Esophagus squamous epithelium (tissue), 5 donors: Measurements from ENCODE around the gene RNU11. TPM values are rescaled to one million over a fixed set of nuclear protein-coding genes. Genes with fewer than 3 reads are reported as not detected.

Source experiments
- DNase-seq: peaks from one replicate; lab custom pipeline; 2025; lab: John Stamatoyannopoulos, UW
- H3K27ac ChIP-seq, 4 donors: fragments of 200-600 bp; sonication (generic); one replicate each; pipeline ENCODE4 v1.5.1; 2016 to 2019; ENCODE audit warnings: mild to moderate bottlenecking in 1 of 4
- H3K27me3 ChIP-seq, 4 donors: fragments of 200-600 bp; sonication (generic); 1 replicate in 3 of 4; 2 replicates in 1 of 4; pipeline versions ENCODE4 v1.5.1 to v1.6.0; 2017 to 2021; ENCODE audit warnings: antibody characterized with exemption in 1 of 4
- H3K36me3 ChIP-seq, 3 donors: fragments of 200-600 bp; sonication (generic); one replicate each; pipeline ENCODE4 v1.5.1; 2016 to 2019
- H3K4me1 ChIP-seq, 3 donors: fragments of 200-600 bp; sonication (generic); one replicate each; pipeline ENCODE4 v1.5.1; 2017 to 2019
- H3K4me3 ChIP-seq, 4 donors: fragments of 200-600 bp; sonication (generic); 1 replicate in 3 of 4; 2 replicates in 1 of 4; pipeline ENCODE4 v1.5.1; 2016 to 2019; ENCODE audit warnings: mild to moderate bottlenecking in 2 of 4, moderate library complexity in 1 of 4
- H3K9me3 ChIP-seq, 3 donors: fragments of 200-600 bp; sonication (generic); one replicate each; pipeline ENCODE4 v1.5.1; 2016 to 2019
- CTCF ChIP-seq, 6 experiments: fragments of 450-650 bp in 4 of 6; fragments of 200-600 bp in 2 of 6; sonication (generic) in 2 of 6; IDR thresholded peaks; one replicate each; pipeline ENCODE4 v1.5.1; 2016 to 2019; ENCODE audit warnings: antibody characterized with exemption in 6 of 6, mild to moderate bottlenecking in 4 of 6, moderate library complexity in 4 of 6
- POLR2A ChIP-seq, 4 donors: fragments of 450-650 bp; IDR thresholded peaks; one replicate each; pipeline ENCODE4 v1.6.1; 2017; ENCODE audit warnings: antibody characterized with exemption in 4 of 4, mild to moderate bottlenecking in 4 of 4, moderate library complexity in 3 of 4
- WGBS, 2 donors: methylation state at CpG; one replicate each; pipeline ENCODE4 v1.1.5; 2018; 5-methylcytosine and 5-hydroxymethylcytosine counted together
- intact Hi-C: fragments of 100-400 bp; cut with DNase I; formaldehyde crosslinking; loops from one replicate; pipeline ENCODE4 v1.15.0; 2022
- total RNA-seq, 4 donors: library from RNA; depleted of rRNA; stranded (reverse); fragments of >200 nt; gene quantifications; one replicate each; pipeline ENCODE4 v1.1.0, GENCODE V29; 2016
- donor health status: DM: yes; HTN: yes; CAD: no.

Gene RNU11
- total RNA-seq, 4 donors from 2014 or later: not detected

GRCh38 chr1:28663871-28664470, 15.6 kb downstream of the RNU11 start:
- Histone ChIP-seq H3K4me3 (no peak overlapping the region), H3K4me1 (peaks cover 4 to 13% (median 10%) of the 10 kb centered on the region in 3 donors), H3K9me3 (no peaks in the 10 kb centered on the region), H3K27ac (no peak overlapping the region), H3K36me3 (no peaks in the 10 kb centered on the region), H3K27me3 (no peaks in the 10 kb centered on the region)
- TF ChIP-seq POLR2A (IDR thresholded peaks at IDR 0.05) (no peak), CTCF (IDR thresholded peaks at IDR 0.05) (no peak)
- WGBS, 2 donors: 67 to 77% methylated on average over 6 to 7 of the region's 7 CpGs
- intact Hi-C loops: loop anchor here (10.0 kb wide), 1 partner anchor 71 kb away; the partner anchor contains the start of gene YTHDF2
- DNase-seq: no peak

- intact Hi-C loops: loop anchor here (10.0 kb wide), 1 partner anchor 68 kb away; the partner anchor contains the start of gene YTHDF2
- no peak overlapping the region for H3K4me3 ChIP-seq
- no peaks in the 10 kb centered on the region for H3K9me3 ChIP-seq
- H3K27ac ChIP-seq: no peak overlapping the region
- peaks cover 4 to 30% (median 10%) of the 10 kb centered on the region in 3 donors for H3K4me1 ChIP-seq
- WGBS, 2 donors: 91 to 99% methylated on average over 8 to 10 of the region's 12 CpGs
- no peaks in the 10 kb centered on the region for H3K27me3 ChIP-seq
- TF ChIP-seq CTCF (IDR thresholded peaks at IDR 0.05) (no peak), POLR2A (IDR thresholded peaks at IDR 0.05) (no peak)
- DNase-seq: no peak
- no peaks in the 10 kb centered on the region for H3K36me3 ChIP-seq
Measured at GRCh38 chr1:28666806-28667205, 18.4 kb downstream of the RNU11 start.

GRCh38 chr1:28668191-28668955, 20.0 kb downstream of the RNU11 start, which contains the start of gene GMEB1:
Gene GMEB1 (plus strand): TSS chr1:28668784. CDS start chr1:28683613, 14,829 bp downstream.
- 3 to 6% methylated on average over 9 to 12 of the region's 57 CpGs for WGBS, 2 donors
- H3K27ac ChIP-seq: peak within 1 kb of the TSS; percentile 96 to 100 (median 98)
- peak; percentile 28 for DNase-seq
- intact Hi-C loops: loop anchor here (10.0 kb wide), 1 partner anchor 66 kb away; the partner anchor contains the start of gene YTHDF2
- H3K4me3 ChIP-seq: peak within 1 kb of the TSS; percentile 82 to 98 (median 96)
- H3K27me3 ChIP-seq: no peaks in the 10 kb centered on the region
- H3K4me1 ChIP-seq: peaks cover 4 to 30% (median 10%) of the 10 kb centered on the region in 3 donors
- peak in 1 of 6 experiments; percentile 10 for TF ChIP-seq CTCF (IDR thresholded peaks at IDR 0.05)
- no peak for TF ChIP-seq POLR2A (IDR thresholded peaks at IDR 0.05)
- H3K36me3 ChIP-seq: no peaks in the 10 kb centered on the region
- no peaks in the 10 kb centered on the region for H3K9me3 ChIP-seq

- no peaks in the 10 kb centered on the region for H3K9me3 ChIP-seq
- H3K4me1 ChIP-seq: peaks cover 4 to 30% (median 10%) of the 10 kb centered on the region in 3 donors
- no peaks in the 10 kb centered on the region for H3K27me3 ChIP-seq
- intact Hi-C loops: loop anchor here (10.0 kb wide), 1 partner anchor 66 kb away; the partner anchor contains the start of gene YTHDF2
- DNase-seq: no peak
- H3K36me3 ChIP-seq: no peaks in the 10 kb centered on the region
- TF ChIP-seq CTCF (IDR thresholded peaks at IDR 0.05): no peak
- peak in 2 of 4 donors; percentile 34 to 61 for TF ChIP-seq POLR2A (IDR thresholded peaks at IDR 0.05)
- H3K27ac ChIP-seq: peak overlapping the region; percentile 96 to 100 (median 98)
- WGBS, 2 donors: 0 to 1% methylated on average over 6 to 10 of the region's 63 CpGs
- peak overlapping the region; percentile 82 to 98 (median 96) for H3K4me3 ChIP-seq
Measured at GRCh38 chr1:28668956-28669723, 20.7 kb downstream of the RNU11 start.
